Activated CD4-positive, CD25-positive, alpha-beta regulatory T cell (primary cell): ENCODE measurements around the gene FOXK1.
A peak's percentile ranks its signal among the peaks of the same experiment; 100 is the strongest.
"Not testable (repeated sequence)": the region's sequence is repeated elsewhere in the genome, so short reads cannot be mapped to it uniquely, and the experiment has no call there.

ENCODE experiments used
- DNase-seq, 4 experiments: peaks; one replicate each; lab custom pipeline; 2025; lab: John Stamatoyannopoulos, UW

FOXK1 gene

GRCh38 chr7:4786015-4786414 is 103.9 kb downstream of the FOXK1 start:
- DNase-seq = no peak

GRCh38 chr7:4787541-4787940 is 105.4 kb downstream of the FOXK1 start:
- no peak for DNase-seq

- no peak for DNase-seq
Measured at GRCh38 chr7:4787947-4788626, 106.0 kb downstream of the FOXK1 start.

GRCh38 chr7:4788627-4789189 is 106.6 kb downstream of the FOXK1 start:
- DNase-seq = no peak

GRCh38 chr7:4789194-4790077 is 107.3 kb downstream of the FOXK1 start:
- no peak for DNase-seq

- DNase-seq = no peak
Measured at GRCh38 chr7:4790078-4790465, 108.0 kb downstream of the FOXK1 start.

GRCh38 chr7:4790516-4790991 is 108.5 kb downstream of the FOXK1 start:
- DNase-seq = no peak

- no peak for DNase-seq
Measured at GRCh38 chr7:4791101-4791737, 109.1 kb downstream of the FOXK1 start.

- peak; percentile 53 to 69 (median 62) for DNase-seq
Measured at GRCh38 chr7:4791738-4792536, 109.8 kb downstream of the FOXK1 start.

GRCh38 chr7:4792537-4793126 is 110.5 kb downstream of the FOXK1 start:
- DNase-seq = no peak

- not testable (repeated sequence) for DNase-seq
Measured at GRCh38 chr7:4793385-4793993, 111.4 kb downstream of the FOXK1 start.

- DNase-seq = not testable (repeated sequence)
Measured at GRCh38 chr7:4794171-4794570, 112.1 kb downstream of the FOXK1 start.

GRCh38 chr7:4794591-4795350 is 112.7 kb downstream of the FOXK1 start:
- no peak for DNase-seq

GRCh38 chr7:4796453-4796852 is 114.4 kb downstream of the FOXK1 start:
- DNase-seq = no peak

GRCh38 chr7:4797858-4798705 is 116.0 kb downstream of the FOXK1 start:
- peak in 3 of 4 experiments; percentile 37 to 41 (median 38) for DNase-seq

- no peak for DNase-seq
Measured at GRCh38 chr7:4798706-4799235, 116.7 kb downstream of the FOXK1 start.

GRCh38 chr7:4799508-4800268 is 117.6 kb downstream of the FOXK1 start:
- no peak for DNase-seq

GRCh38 chr7:4800487-4800886 is 118.4 kb downstream of the FOXK1 start:
- DNase-seq = no peak
